H1 (cell line): ENCODE results near the gene ARF3. TPM values are rescaled to one million over a fixed set of nuclear protein-coding genes. Genes with fewer than 3 reads are reported as not detected.

Source experiments
- CTCF ChIA-PET: fragments of 300-600 bp; sonication (Branson Sonifier 250); formaldehyde crosslinking; loops from one replicate; lab custom pipeline; 2021; ENCODE audit not compliant: partially characterized antibody; lab: Charles Lee
- POLR2A ChIA-PET: fragments of 300-600 bp; sonication (Branson Sonifier 250); formaldehyde crosslinking; loops from one replicate; lab custom pipeline; 2021; ENCODE audit warnings: inconsistent platforms; ENCODE audit not compliant: partially characterized antibody; lab: Charles Lee
- DNase-seq, 2 experiments: peaks; one replicate each; pipeline versions ENCODE4 v3.0.0 to v3.0.0-alpha.2; 2010 to 2022; ENCODE audit warnings: low spot score in 2 of 2, low read depth in 1 of 2, mixed read lengths in 1 of 2
- FAIRE-seq: peaks from 2 replicates; lab custom pipeline; 2011; peaks lifted over from hg19 to GRCh38; lab: Jason Lieb, UNC
- H2AFZ ChIP-seq: 2 replicates; pipeline ENCODE4 v1.8.1; 2012; ENCODE audit warnings: low read length, inconsistent platforms
- H2AK5ac ChIP-seq: 2 replicates; pipeline ENCODE4 v1.6.1; 2013; ENCODE audit warnings: low read depth, low read length
- H2BK120ac ChIP-seq: replicated peaks from 2 replicates; pipeline ENCODE3; 2013; ENCODE audit warnings: low read depth, low read length, inconsistent platforms
- H2BK12ac ChIP-seq: 2 replicates; pipeline ENCODE4 v1.6.1; 2013; ENCODE audit warnings: low read depth, low read length
- H2BK15ac ChIP-seq: 2 replicates; pipeline ENCODE4 v1.6.1; 2013; ENCODE audit warnings: low read length
- H2BK20ac ChIP-seq: 2 replicates; pipeline ENCODE4 v1.6.1; 2013; ENCODE audit warnings: low read length
- H2BK5ac ChIP-seq: 2 replicates; pipeline ENCODE4 v1.6.1; 2013; ENCODE audit warnings: low read depth, low read length
- H3K14ac ChIP-seq: 2 replicates; pipeline ENCODE4 v1.6.1; 2013; ENCODE audit warnings: inconsistent platforms; ENCODE audit not compliant: insufficient read length
- H3K18ac ChIP-seq: 2 replicates; pipeline ENCODE4 v1.6.1; 2013; ENCODE audit warnings: low read length; ENCODE audit errors: extremely low read depth
- H3K23ac ChIP-seq: 2 replicates; pipeline ENCODE4 v1.6.1; 2013; ENCODE audit warnings: inconsistent platforms; ENCODE audit not compliant: insufficient read length
- H3K23me2 ChIP-seq: 2 replicates; pipeline ENCODE4 v1.6.1; 2013; ENCODE audit warnings: low read depth, low read length
- H3K27ac ChIP-seq: 2 replicates; pipeline ENCODE4 v1.6.1; 2011; ENCODE audit warnings: low read depth, low read length, inconsistent platforms
- H3K27me3 ChIP-seq, 4 experiments: replicated peaks in 1 of 4; 1 replicate in 1 of 4; 2 replicates in 3 of 4; pipeline versions ENCODE4 v1.6.1 to v1.8.1; 2011 to 2013; ENCODE audit warnings: low read length in 3 of 4, mild to moderate bottlenecking in 3 of 4, inconsistent platforms in 2 of 4, mixed read lengths in 2 of 4, moderate library complexity in 1 of 4; ENCODE audit not compliant: control insufficient read depth in 3 of 4, insufficient read depth in 3 of 4; ENCODE audit errors: extremely low read depth in 1 of 4
- H3K36me3 ChIP-seq, 4 experiments: 2 replicates each; pipeline versions ENCODE4 v1.6.1 to v1.8.1; 2011 to 2013; ENCODE audit warnings: mild to moderate bottlenecking in 4 of 4, low read length in 3 of 4, moderate library complexity in 2 of 4, control low read depth in 1 of 4, inconsistent platforms in 1 of 4; ENCODE audit not compliant: insufficient read depth in 4 of 4, control insufficient read depth in 2 of 4
- H3K4ac ChIP-seq: replicated peaks from 2 replicates; pipeline ENCODE3; 2013; ENCODE audit warnings: low read length, low read depth, mixed read lengths, inconsistent platforms; ENCODE audit not compliant: insufficient read length
- H3K4me1 ChIP-seq, 4 experiments: replicated peaks in 1 of 4; 1 replicate in 1 of 4; 2 replicates in 3 of 4; pipeline versions ENCODE4 v1.6.1 to v1.8.1; 2011 to 2013; ENCODE audit warnings: low read length in 3 of 4, inconsistent platforms in 2 of 4, mixed read lengths in 1 of 4; ENCODE audit not compliant: insufficient read depth in 4 of 4, control insufficient read depth in 3 of 4
- H3K4me2 ChIP-seq, 2 experiments: 2 replicates each; pipeline versions ENCODE4 v1.6.1 to v1.8.1; 2011 to 2013; ENCODE audit warnings: low read depth in 2 of 2, low read length in 2 of 2, control low read depth in 1 of 2, inconsistent platforms in 1 of 2, mild to moderate bottlenecking in 1 of 2; ENCODE audit not compliant: insufficient read depth in 1 of 2
- H3K4me3 ChIP-seq, 4 experiments: fragments of 200-600, 300-600 bp in 1 of 4; sonication (generic), shearing (Covaris generic), sonication (Bioruptor Twin) in 1 of 4; 2 replicates each; pipeline versions ENCODE4 v1.5.1 to v1.8.1; 2011 to 2016; ENCODE audit warnings: low read length in 4 of 4, low read depth in 3 of 4, control low read depth in 2 of 4, inconsistent platforms in 2 of 4, mild to moderate bottlenecking in 2 of 4, mixed read lengths in 1 of 4, moderate library complexity in 1 of 4; ENCODE audit not compliant: insufficient read depth in 2 of 4; ENCODE audit errors: extremely low read depth in 1 of 4
- H3K56ac ChIP-seq: replicated peaks from 2 replicates; pipeline ENCODE3; 2013; ENCODE audit warnings: low read depth, mild to moderate bottlenecking, mixed read lengths, low read length, inconsistent platforms; ENCODE audit not compliant: insufficient read length
- H3K79me1 ChIP-seq: 2 replicates; pipeline ENCODE4 v1.6.1; 2013; ENCODE audit warnings: low read depth, low read length, control low read depth
- H3K79me2 ChIP-seq, 2 experiments: 2 replicates each; pipeline versions ENCODE4 v1.6.1 to v1.8.1; 2012 to 2013; ENCODE audit warnings: low read length in 2 of 2, mild to moderate bottlenecking in 2 of 2, inconsistent platforms in 1 of 2; ENCODE audit not compliant: insufficient read depth in 2 of 2, control insufficient read depth in 1 of 2
- H3K9ac ChIP-seq, 4 experiments: replicated peaks in 1 of 4; 1 replicate in 1 of 4; 2 replicates in 3 of 4; pipeline versions ENCODE4 v1.6.1 to v1.8.1; 2011 to 2013; ENCODE audit warnings: low read depth in 3 of 4, low read length in 3 of 4, control low read depth in 2 of 4, mild to moderate bottlenecking in 2 of 4, moderate library complexity in 2 of 4, inconsistent platforms in 1 of 4; ENCODE audit errors: extremely low read depth in 1 of 4
- H3K9me3 ChIP-seq, 2 experiments: 2 replicates each; pipeline versions ENCODE4 v1.6.1 to v1.8.1; 2012 to 2013; ENCODE audit warnings: mild to moderate bottlenecking in 2 of 2, moderate library complexity in 2 of 2, control low read depth in 1 of 2, inconsistent platforms in 1 of 2, low read depth in 1 of 2, low read length in 1 of 2, mixed read lengths in 1 of 2; ENCODE audit not compliant: insufficient read depth in 2 of 2
- H4K20me1 ChIP-seq, 2 experiments: replicated peaks in 1 of 2; 2 replicates each; pipeline versions ENCODE3 to v1.8.1; 2011 to 2013; ENCODE audit warnings: inconsistent platforms in 2 of 2, low read length in 2 of 2, mild to moderate bottlenecking in 1 of 2; ENCODE audit not compliant: insufficient read depth in 2 of 2, control insufficient read depth in 1 of 2
- H4K5ac ChIP-seq: 2 replicates; pipeline ENCODE4 v1.6.1; 2013; ENCODE audit warnings: low read length, low read depth, mixed read lengths, inconsistent platforms; ENCODE audit not compliant: insufficient read length
- H4K8ac ChIP-seq: 2 replicates; pipeline ENCODE4 v1.8.0; 2013; ENCODE audit warnings: mild to moderate bottlenecking, moderate library complexity, low read length, inconsistent platforms; ENCODE audit not compliant: insufficient read depth; ENCODE audit errors: extremely low read depth
- H4K91ac ChIP-seq: replicated peaks from 2 replicates; pipeline ENCODE3; 2013; ENCODE audit warnings: low read length, mixed read lengths, inconsistent platforms; ENCODE audit not compliant: insufficient read length
- CBX5 ChIP-seq: fragments of 300-800, 300-1000 bp; sonication (generic); IDR thresholded peaks from 2 replicates; pipeline ENCODE4 v1.7.1; 2016; ENCODE audit warnings: antibody characterized with exemption, low read length, low read depth
- CREB1 ChIP-seq: IDR thresholded peaks from 2 replicates; pipeline ENCODE4 v1.6.1; 2012; ENCODE audit warnings: inconsistent platforms
- CTCF ChIP-seq, 3 experiments: IDR thresholded peaks; 1 replicate in 2 of 3; 2 replicates in 1 of 3; pipeline versions ENCODE4 v1.5.1 to v1.6.1; 2011; ENCODE audit warnings: low read length in 3 of 3, mild to moderate bottlenecking in 3 of 3, inconsistent platforms in 2 of 3, low read depth in 1 of 3, moderate library complexity in 1 of 3; ENCODE audit not compliant: insufficient read depth in 1 of 3; ENCODE audit errors: control extremely low read depth in 1 of 3
- EGR1 ChIP-seq: IDR thresholded peaks from 2 replicates; pipeline ENCODE4 v1.6.1; 2011; ENCODE audit warnings: low read depth, low read length, borderline replicate concordance
- GABPA ChIP-seq: IDR thresholded peaks from 2 replicates; pipeline ENCODE4 v1.6.1; 2011; ENCODE audit warnings: mild to moderate bottlenecking, low read length, moderate library complexity, borderline replicate concordance; ENCODE audit not compliant: insufficient read depth
- POLR2AphosphoS5 ChIP-seq: IDR thresholded peaks from 2 replicates; pipeline ENCODE4 v1.6.1; 2011; ENCODE audit warnings: low read depth, low read length
- RAD21 ChIP-seq, 2 experiments: IDR thresholded peaks in 1 of 2; conservative IDR thresholded peaks in 1 of 2; 2 replicates each; pipeline ENCODE4 v1.6.1; 2011; ENCODE audit warnings: low read depth in 2 of 2, low read length in 2 of 2, improper control_type of control experiment in 1 of 2, inconsistent platforms in 1 of 2, mild to moderate bottlenecking in 1 of 2, moderate library complexity in 1 of 2
- SIRT6 ChIP-seq: IDR thresholded peaks from one replicate; pipeline ENCODE4 v1.7.1; 2012; ENCODE audit warnings: low read length, inconsistent platforms
- SIX5 ChIP-seq: IDR thresholded peaks from 2 replicates; pipeline ENCODE4 v1.6.1; 2011; ENCODE audit warnings: mild to moderate bottlenecking, low read depth, low read length
- USF2 ChIP-seq: IDR thresholded peaks from 2 replicates; pipeline ENCODE4 v1.6.1; 2011; ENCODE audit warnings: low read length, improper control_type of control experiment
- WGBS, 2 experiments: shearing (Covaris generic) in 1 of 2; methylation state at CpG; one replicate each; pipeline versions ENCODE4 v1.1.6 to v1.1.7; 2013 to 2015; ENCODE audit warnings: low lambda C conversion rate in 2 of 2, mixed read lengths in 2 of 2, inconsistent platforms in 1 of 2, low coverage in 1 of 2, missing lambda C conversion rate in 1 of 2; ENCODE audit not compliant: insufficient replicate concordance in 2 of 2, insufficient coverage in 1 of 2, insufficient read length in 1 of 2; ENCODE audit errors: extremely low coverage in 1 of 2, missing lambda C conversion rate in 1 of 2; 5-methylcytosine and 5-hydroxymethylcytosine counted together
- polyA plus RNA-seq, 7 experiments: library from polyadenylated mRNA; depleted of rRNA in 3 of 7; stranded (reverse) in 5 of 7; unstranded in 2 of 7; fragments of >200 nt in 5 of 7; fragments of 200-250 nt in 2 of 7; gene quantifications; 1 replicate in 5 of 7; 2 replicates in 1 of 7; 4 replicates in 1 of 7; pipeline versions ENCODE4 v1.2.1 to v1.2.3, GENCODE V29; 2011 to 2013; ENCODE audit warnings: missing spikeins in 2 of 7, mixed read lengths in 2 of 7
- total RNA-seq: library from RNA; stranded (reverse); fragmentation: NEBNext Ultra II Directional; extraction: Animal tissue kit (Norgen Biotek cat#: 25700); gene quantifications from 2 replicates; pipeline ENCODE4 v1.2.1, GENCODE V29; 2021

ARF3 gene
- total and polyA plus RNA-seq, 2 of the 8 experiments (the other 6 are each of a cell fraction or from before 2014, with no cell fraction given): 231 to 250 TPM

DNA sequence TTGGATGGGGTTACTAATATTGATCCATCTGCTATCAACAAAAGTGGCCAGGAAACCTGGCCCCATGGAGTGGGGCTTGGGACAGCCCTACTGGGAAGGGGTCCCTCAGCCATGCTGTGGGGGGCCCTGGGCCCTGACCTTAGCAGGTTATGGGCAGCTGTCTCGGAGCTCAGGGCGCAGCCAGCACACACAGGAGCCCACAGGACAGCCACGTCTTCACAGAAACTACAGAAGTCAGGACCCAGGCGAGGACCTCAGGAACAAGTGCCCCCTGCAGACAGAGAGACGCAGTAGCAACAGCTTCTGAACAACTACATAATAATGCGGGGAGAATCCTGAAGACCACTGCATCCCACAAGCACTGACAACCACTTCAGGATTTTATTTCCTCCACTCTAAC is 20.1 kb downstream of the ARF3 start:
- Histone ChIP-seq H2BK12ac (no peak overlapping the region), H2BK20ac (no peak overlapping the region), H3K4ac (no peak overlapping the region), H3K14ac (no peak overlapping the region), H2AFZ (no peak overlapping the region), H2BK15ac (no peak overlapping the region), H4K8ac (no peak overlapping the region), H3K4me1 (no peaks in the 10 kb centered on the region), H4K20me1 (peaks cover 14 to 31% of the 10 kb centered on the region in 2 experiments), H4K91ac (no peak overlapping the region), H2BK120ac (no peak overlapping the region), H2BK5ac (no peak overlapping the region), H3K27ac (no peak overlapping the region), H4K5ac (no peak overlapping the region), H3K23ac (no peak overlapping the region), H3K36me3 (peaks cover 33 to 77% (median 55%) of the 10 kb centered on the region in 4 experiments), H3K18ac (no peak overlapping the region), H3K4me3 (no peak overlapping the region), H3K9me3 (no peaks in the 10 kb centered on the region), H3K79me2 (peaks cover 0 to 12% of the 10 kb centered on the region in 2 experiments; a peak in 2 of 4 replicates), H3K56ac (no peak overlapping the region), H3K9ac (no peak overlapping the region), H3K4me2 (no peak overlapping the region), H3K23me2 (no peaks in the 10 kb centered on the region), H3K27me3 (no peaks in the 10 kb centered on the region), H2AK5ac (no peak overlapping the region), H3K79me1 (no peaks in the 10 kb centered on the region)
- FAIRE-seq (no peak), DNase-seq (peak in 1 of 2 experiments; percentile 49)
- ChIA-PET CTCF (interaction anchor here (0.6 to 20.2 kb wide), 24 partner anchors 12 to 113 kb away, joined by 3 to 280 read pairs (median 6); partner anchors contain the start of genes ARF3, DDN, DDX23 and FKBP11), POLR2A (interaction anchor here (0.8 to 8.6 kb wide), 14 partner anchors 8 to 130 kb away, joined by 3 to 49 read pairs (median 4); partner anchors contain the start of genes ARF3, DDX23, FKBP11 and RND1)
- no peak for TF ChIP-seq SIRT6
- TF ChIP-seq CREB1: no peak
- no peak for TF ChIP-seq EGR1
- TF ChIP-seq CTCF (IDR thresholded peaks at IDR 0.05; ENCODE audit: control extremely low read depth in 1 of 3, insufficient read depth in 1 of 3, low read depth in 1 of 3, low read length in 3 of 3): peak; percentile 59 to 63 (median 60)
- no peak for TF ChIP-seq CBX5
- TF ChIP-seq GABPA: no peak
- no peak for TF ChIP-seq SIX5
- no peak for TF ChIP-seq POLR2AphosphoS5
- TF ChIP-seq USF2: no peak
- peak; percentile 22 to 35; a peak in 3 of 4 replicates for TF ChIP-seq RAD21 (IDR thresholded peaks at IDR 0.05 in 1 of 2, conservative IDR thresholded peaks at IDR 0.05 in 1 of 2; ENCODE audit: low read depth in 2 of 2, low read length in 2 of 2)
- WGBS, 2 experiments: 69% methylated on average over 6 of the region's 6 CpGs; no CpG with 5 or more reads in 1 of the 2 experiments
